A549 (cell line): ENCODE results near the gene ARHGAP25. TPM values are rescaled to one million over a fixed set of nuclear protein-coding genes. Genes with fewer than 3 reads are reported as not detected.

Source experiments
- ATAC-seq, 2 experiments: fragments of 200-7000 bp in 1 of 2; fragments of >200 bp in 1 of 2; cut with Nextera tagmentation in 1 of 2; cut with Tn5 transposase in 1 of 2; 3 replicates each; pipeline versions ENCODE4 v1.8.0 to v1.9.1; 2018 to 2020; ENCODE audit warnings: mild to moderate bottlenecking in 1 of 2, moderate library complexity in 1 of 2
- CTCF ChIA-PET: fragments of 300-600 bp; sonication (Branson Sonifier 250); formaldehyde crosslinking; extraction: SDS; loops from one replicate; lab custom pipeline; 2021; ENCODE audit warnings: antibody characterized with exemption, inconsistent platforms; lab: Yijun Ruan, JAX
- POLR2A ChIA-PET: fragments of 350-600 bp; formaldehyde crosslinking; extraction: SDS; loops from one replicate; lab custom pipeline; 2021; ENCODE audit warnings: antibody characterized with exemption, inconsistent platforms; lab: Yijun Ruan, JAX
- DNase-seq, 2 experiments: peaks; one replicate each; pipeline versions ENCODE4 v3.0.0 to v3.0.0-alpha.2; 2011 to 2016; ENCODE audit warnings: low read depth in 1 of 2, low spot score in 1 of 2
- FAIRE-seq: peaks from 2 replicates; lab custom pipeline; 2011; peaks lifted over from hg19 to GRCh38; lab: Jason Lieb, UNC
- H3K27ac ChIP-seq, 2 experiments: fragments of >200 bp; sonication (Bioruptor Twin); formaldehyde crosslinking; 3 replicates each; pipeline ENCODE4 v1.5.1; 2016 to 2017
- H3K4me1 ChIP-seq: fragments of >200 bp; sonication (Bioruptor Twin); formaldehyde crosslinking; 3 replicates; pipeline ENCODE4 v1.6.1; 2016
- H3K4me2 ChIP-seq: fragments of >200 bp; sonication (Bioruptor Twin); formaldehyde crosslinking; 3 replicates; pipeline ENCODE4 v1.6.1; 2016
- H3K4me3 ChIP-seq: fragments of >200 bp; sonication (Bioruptor Twin); formaldehyde crosslinking; 3 replicates; pipeline ENCODE4 v1.5.1; 2016
- H3K9me3 ChIP-seq: fragments of >200 bp; sonication (Bioruptor Twin); formaldehyde crosslinking; 3 replicates; pipeline ENCODE4 v1.6.1; 2016
- CEBPB ChIP-seq, 2 experiments: fragments of >200 bp in 1 of 2; sonication (Bioruptor Twin) in 1 of 2; formaldehyde crosslinking in 1 of 2; IDR thresholded peaks; 2 replicates each; pipeline ENCODE4 v1.6.1; 2012 to 2016
- CHD4 ChIP-seq: fragments of 200-600 bp; sonication (generic); IDR thresholded peaks from 2 replicates; pipeline ENCODE4 v1.6.1; 2016; ENCODE audit warnings: antibody characterized with exemption, mild to moderate bottlenecking, borderline replicate concordance
- EHMT2 ChIP-seq: fragments of 200-600 bp; sonication (generic); IDR thresholded peaks from 2 replicates; pipeline ENCODE4 v1.6.1; 2016; ENCODE audit warnings: antibody characterized with exemption, low read depth, mild to moderate bottlenecking, moderate library complexity
- ESRRA ChIP-seq: fragments of 150-350 bp; IDR thresholded peaks from 2 replicates; pipeline ENCODE4 v1.6.1; 2014; ENCODE audit warnings: mild to moderate bottlenecking, low read length, borderline replicate concordance
- FOSB ChIP-seq: fragments of 250-450 bp; sonication (Bioruptor Pico); IDR thresholded peaks from 2 replicates; pipeline ENCODE4 v1.5.0; 2020; ENCODE audit warnings: mild to moderate bottlenecking, moderate library complexity
- FOXS1 ChIP-seq: fragments of 250-450 bp; sonication (Bioruptor Pico); IDR thresholded peaks from 2 replicates; pipeline ENCODE4 v1.5.0; 2020; ENCODE audit warnings: mild to moderate bottlenecking, moderate library complexity
- HOXA7 ChIP-seq: fragments of 250-450 bp; sonication (Bioruptor Pico); IDR thresholded peaks from 2 replicates; pipeline ENCODE4 v1.5.0; 2020; ENCODE audit warnings: mild to moderate bottlenecking, moderate library complexity
- KDM5A ChIP-seq: fragments of 200-600 bp; sonication (generic); IDR thresholded peaks from 2 replicates; pipeline ENCODE4 v1.6.1; 2016; ENCODE audit warnings: antibody characterized with exemption, mild to moderate bottlenecking
- NR3C1 ChIP-seq: fragments of >200 bp; sonication (Bioruptor Twin); formaldehyde crosslinking; IDR thresholded peaks from 3 replicates; pipeline ENCODE4 v1.6.1; 2017
- POLR2AphosphoS2 ChIP-seq: conservative IDR thresholded peaks from 2 replicates; pipeline ENCODE4 v1.6.1; 2012; ENCODE audit warnings: low read length, improper control_type of control experiment, inconsistent platforms
- RCOR1 ChIP-seq: fragments of 150-350 bp; IDR thresholded peaks from 2 replicates; pipeline ENCODE4 v1.6.1; 2014; ENCODE audit warnings: antibody characterized with exemption, low read length, low read depth
- TP53 ChIP-seq: fragments of 250-450 bp; sonication (Bioruptor Pico); IDR thresholded peaks from 2 replicates; pipeline ENCODE4 v1.5.0; 2021; ENCODE audit warnings: mild to moderate bottlenecking, moderate library complexity
- ZNF302 ChIP-seq: fragments of 250-450 bp; sonication (Bioruptor Pico); IDR thresholded peaks from 2 replicates; pipeline ENCODE4 v1.9.0; 2021; ENCODE audit warnings: inconsistent platforms, mild to moderate bottlenecking, moderate library complexity
- WGBS: methylation state at CpG from one replicate; pipeline ENCODE4 v1.1.6; 2017; ENCODE audit errors: missing lambda C conversion rate; 5-methylcytosine and 5-hydroxymethylcytosine counted together
- polyA plus RNA-seq, 4 experiments: library from polyadenylated mRNA; depleted of rRNA in 3 of 4; stranded (reverse); fragments of >200 nt; fragmentation: RNase III in 1 of 4; extraction: RNeasy Plus Mini Kit Qiagen cat#74134 plus additional on column Dnase treatment in 1 of 4; gene quantifications; 2 replicates in 3 of 4; 3 replicates in 1 of 4; pipeline ENCODE4 v1.2.3, GENCODE V29; 2011 to 2017
- TF ChIP-seq, protein P1 (sequence below): fragments of >200 bp; sonication (Bioruptor Twin); formaldehyde crosslinking; IDR thresholded peaks from 3 replicates; pipeline ENCODE4 v1.5.1; 2016
- TF ChIP-seq, protein P2 (sequence below): fragments of >200 bp; sonication (Bioruptor Twin); formaldehyde crosslinking; IDR thresholded peaks from 3 replicates; pipeline ENCODE4 v1.6.1; 2016
- TF ChIP-seq, protein P3 (sequence below): fragments of 200-600 bp; sonication (generic); IDR thresholded peaks from 2 replicates; pipeline ENCODE4 v1.6.1; 2016; ENCODE audit warnings: antibody characterized with exemption, mild to moderate bottlenecking, moderate library complexity
- TF ChIP-seq, protein P4 (sequence below): IDR thresholded peaks from 2 replicates; pipeline ENCODE4 v1.6.1; 2012
- TF ChIP-seq, protein P5 (sequence below): IDR thresholded peaks from 2 replicates; pipeline ENCODE4 v1.6.1; 2012; ENCODE audit warnings: low read depth, borderline replicate concordance
- TF ChIP-seq, protein P6 (sequence below): fragments of 450-650 bp; IDR thresholded peaks from 2 replicates; pipeline ENCODE4 v1.6.1; 2014; ENCODE audit warnings: antibody characterized with exemption

Gene ARHGAP25
- polyA plus RNA-seq, 2 of the 4 experiments (the other 2 are of a cell fraction) = 0.50 to 2.4 TPM

DNA sequence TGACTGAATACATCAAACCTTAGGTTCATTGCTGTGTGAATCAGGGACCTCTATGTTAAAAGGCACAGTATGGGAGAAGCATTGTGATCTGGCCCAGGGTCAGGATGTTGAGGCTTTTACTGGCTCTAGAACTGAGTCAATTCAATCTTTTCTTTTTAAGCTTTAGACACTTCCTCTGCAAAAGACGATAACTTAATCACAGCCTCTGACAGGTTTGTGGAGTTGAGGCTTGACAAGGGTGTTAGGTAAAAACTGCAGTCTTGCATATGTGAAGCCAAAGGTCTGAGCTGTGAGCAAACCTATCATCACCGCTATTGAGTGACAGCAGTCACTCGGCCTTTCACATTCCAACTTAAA is 17.3 kb upstream of the ARHGAP25 start:
- Histone ChIP-seq H3K4me1 (peaks cover 4% of the 10 kb centered on the region; the same call in 1 of the 3 replicates), H3K4me2 (no peak overlapping the region), H3K4me3 (no peak overlapping the region), H3K9me3 (no peaks in the 10 kb centered on the region), H3K27ac (no peak overlapping the region)
- CTCF ChIA-PET = interaction anchor here (0.6 to 2.5 kb wide), 7 partner anchors 8 to 271 kb away, joined by 3 to 15 read pairs (median 3); no protein-coding TSS in a partner anchor
- ATAC-seq (no peak), DNase-seq (no peak), FAIRE-seq (no peak)
- no peak for TF ChIP-seq TP53
- no peak for TF ChIP-seq EHMT2
- TF ChIP-seq, protein P1, sequence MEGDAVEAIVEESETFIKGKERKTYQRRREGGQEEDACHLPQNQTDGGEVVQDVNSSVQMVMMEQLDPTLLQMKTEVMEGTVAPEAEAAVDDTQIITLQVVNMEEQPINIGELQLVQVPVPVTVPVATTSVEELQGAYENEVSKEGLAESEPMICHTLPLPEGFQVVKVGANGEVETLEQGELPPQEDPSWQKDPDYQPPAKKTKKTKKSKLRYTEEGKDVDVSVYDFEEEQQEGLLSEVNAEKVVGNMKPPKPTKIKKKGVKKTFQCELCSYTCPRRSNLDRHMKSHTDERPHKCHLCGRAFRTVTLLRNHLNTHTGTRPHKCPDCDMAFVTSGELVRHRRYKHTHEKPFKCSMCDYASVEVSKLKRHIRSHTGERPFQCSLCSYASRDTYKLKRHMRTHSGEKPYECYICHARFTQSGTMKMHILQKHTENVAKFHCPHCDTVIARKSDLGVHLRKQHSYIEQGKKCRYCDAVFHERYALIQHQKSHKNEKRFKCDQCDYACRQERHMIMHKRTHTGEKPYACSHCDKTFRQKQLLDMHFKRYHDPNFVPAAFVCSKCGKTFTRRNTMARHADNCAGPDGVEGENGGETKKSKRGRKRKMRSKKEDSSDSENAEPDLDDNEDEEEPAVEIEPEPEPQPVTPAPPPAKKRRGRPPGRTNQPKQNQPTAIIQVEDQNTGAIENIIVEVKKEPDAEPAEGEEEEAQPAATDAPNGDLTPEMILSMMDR = no peak
- TF ChIP-seq, protein P2, sequence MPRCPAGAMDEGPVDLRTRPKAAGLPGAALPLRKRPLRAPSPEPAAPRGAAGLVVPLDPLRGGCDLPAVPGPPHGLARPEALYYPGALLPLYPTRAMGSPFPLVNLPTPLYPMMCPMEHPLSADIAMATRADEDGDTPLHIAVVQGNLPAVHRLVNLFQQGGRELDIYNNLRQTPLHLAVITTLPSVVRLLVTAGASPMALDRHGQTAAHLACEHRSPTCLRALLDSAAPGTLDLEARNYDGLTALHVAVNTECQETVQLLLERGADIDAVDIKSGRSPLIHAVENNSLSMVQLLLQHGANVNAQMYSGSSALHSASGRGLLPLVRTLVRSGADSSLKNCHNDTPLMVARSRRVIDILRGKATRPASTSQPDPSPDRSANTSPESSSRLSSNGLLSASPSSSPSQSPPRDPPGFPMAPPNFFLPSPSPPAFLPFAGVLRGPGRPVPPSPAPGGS = no peak
- no peak for TF ChIP-seq CEBPB (IDR thresholded peaks at IDR 0.05)
- no peak for TF ChIP-seq NR3C1
- TF ChIP-seq, protein P3, sequence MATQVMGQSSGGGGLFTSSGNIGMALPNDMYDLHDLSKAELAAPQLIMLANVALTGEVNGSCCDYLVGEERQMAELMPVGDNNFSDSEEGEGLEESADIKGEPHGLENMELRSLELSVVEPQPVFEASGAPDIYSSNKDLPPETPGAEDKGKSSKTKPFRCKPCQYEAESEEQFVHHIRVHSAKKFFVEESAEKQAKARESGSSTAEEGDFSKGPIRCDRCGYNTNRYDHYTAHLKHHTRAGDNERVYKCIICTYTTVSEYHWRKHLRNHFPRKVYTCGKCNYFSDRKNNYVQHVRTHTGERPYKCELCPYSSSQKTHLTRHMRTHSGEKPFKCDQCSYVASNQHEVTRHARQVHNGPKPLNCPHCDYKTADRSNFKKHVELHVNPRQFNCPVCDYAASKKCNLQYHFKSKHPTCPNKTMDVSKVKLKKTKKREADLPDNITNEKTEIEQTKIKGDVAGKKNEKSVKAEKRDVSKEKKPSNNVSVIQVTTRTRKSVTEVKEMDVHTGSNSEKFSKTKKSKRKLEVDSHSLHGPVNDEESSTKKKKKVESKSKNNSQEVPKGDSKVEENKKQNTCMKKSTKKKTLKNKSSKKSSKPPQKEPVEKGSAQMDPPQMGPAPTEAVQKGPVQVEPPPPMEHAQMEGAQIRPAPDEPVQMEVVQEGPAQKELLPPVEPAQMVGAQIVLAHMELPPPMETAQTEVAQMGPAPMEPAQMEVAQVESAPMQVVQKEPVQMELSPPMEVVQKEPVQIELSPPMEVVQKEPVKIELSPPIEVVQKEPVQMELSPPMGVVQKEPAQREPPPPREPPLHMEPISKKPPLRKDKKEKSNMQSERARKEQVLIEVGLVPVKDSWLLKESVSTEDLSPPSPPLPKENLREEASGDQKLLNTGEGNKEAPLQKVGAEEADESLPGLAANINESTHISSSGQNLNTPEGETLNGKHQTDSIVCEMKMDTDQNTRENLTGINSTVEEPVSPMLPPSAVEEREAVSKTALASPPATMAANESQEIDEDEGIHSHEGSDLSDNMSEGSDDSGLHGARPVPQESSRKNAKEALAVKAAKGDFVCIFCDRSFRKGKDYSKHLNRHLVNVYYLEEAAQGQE = no peak
- no peak for TF ChIP-seq FOXS1
- TF ChIP-seq CHD4 = no peak
- TF ChIP-seq HOXA7 = no peak
- no peak for TF ChIP-seq POLR2AphosphoS2
- no peak for TF ChIP-seq ESRRA
- no peak for TF ChIP-seq ZNF302
- TF ChIP-seq, protein P4, sequence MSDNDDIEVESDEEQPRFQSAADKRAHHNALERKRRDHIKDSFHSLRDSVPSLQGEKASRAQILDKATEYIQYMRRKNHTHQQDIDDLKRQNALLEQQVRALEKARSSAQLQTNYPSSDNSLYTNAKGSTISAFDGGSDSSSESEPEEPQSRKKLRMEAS = no peak
- TF ChIP-seq, protein P5, sequence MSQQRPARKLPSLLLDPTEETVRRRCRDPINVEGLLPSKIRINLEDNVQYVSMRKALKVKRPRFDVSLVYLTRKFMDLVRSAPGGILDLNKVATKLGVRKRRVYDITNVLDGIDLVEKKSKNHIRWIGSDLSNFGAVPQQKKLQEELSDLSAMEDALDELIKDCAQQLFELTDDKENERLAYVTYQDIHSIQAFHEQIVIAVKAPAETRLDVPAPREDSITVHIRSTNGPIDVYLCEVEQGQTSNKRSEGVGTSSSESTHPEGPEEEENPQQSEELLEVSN = no peak
- no peak for TF ChIP-seq KDM5A
- TF ChIP-seq RCOR1 = no peak
- 64% methylated on average over 3 of the region's 3 CpGs for WGBS
- POLR2A ChIA-PET = no interaction called here

DNA sequence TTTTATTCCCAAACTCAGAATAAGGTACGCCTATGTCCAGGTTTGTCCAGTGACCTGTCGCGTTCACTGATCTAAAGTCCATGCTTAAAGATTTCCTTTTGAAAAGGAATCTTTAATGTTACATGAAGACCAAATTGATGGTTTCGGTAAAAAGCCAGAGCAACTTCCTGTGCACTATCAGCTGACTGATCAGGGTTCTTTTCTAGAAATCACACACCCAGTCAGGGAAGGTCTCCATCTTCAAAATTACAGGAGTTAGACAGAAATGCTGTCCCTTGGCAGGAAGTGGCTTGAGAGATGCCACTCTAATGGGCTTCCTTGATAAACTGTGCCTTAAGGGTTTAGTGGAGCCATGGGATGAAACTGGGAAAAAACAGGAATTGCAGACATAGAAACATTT is 14.7 kb upstream of the ARHGAP25 start:
- 88% methylated on average over 4 of the region's 4 CpGs for WGBS
- DNase-seq (no peak), FAIRE-seq (no peak), ATAC-seq (no peak)
- CTCF ChIA-PET = interaction anchor here (4.0 to 7.0 kb wide), 2 partner anchors 31 to 205 kb away, joined by 17 to 31 read pairs; no protein-coding TSS in a partner anchor
- no peak overlapping the region for H3K4me3 ChIP-seq
- POLR2A ChIA-PET = no interaction called here
- H3K4me1 ChIP-seq = peaks cover 4% of the 10 kb centered on the region; the same call in 1 of the 3 replicates
- H3K4me2 ChIP-seq = no peak overlapping the region
- H3K9me3 ChIP-seq = no peaks in the 10 kb centered on the region
- H3K27ac ChIP-seq = no peak overlapping the region
- TF ChIP-seq FOSB (CRISPR knock-in tag) (no peak), ZNF302 (no peak)
- TF ChIP-seq, protein P6, sequence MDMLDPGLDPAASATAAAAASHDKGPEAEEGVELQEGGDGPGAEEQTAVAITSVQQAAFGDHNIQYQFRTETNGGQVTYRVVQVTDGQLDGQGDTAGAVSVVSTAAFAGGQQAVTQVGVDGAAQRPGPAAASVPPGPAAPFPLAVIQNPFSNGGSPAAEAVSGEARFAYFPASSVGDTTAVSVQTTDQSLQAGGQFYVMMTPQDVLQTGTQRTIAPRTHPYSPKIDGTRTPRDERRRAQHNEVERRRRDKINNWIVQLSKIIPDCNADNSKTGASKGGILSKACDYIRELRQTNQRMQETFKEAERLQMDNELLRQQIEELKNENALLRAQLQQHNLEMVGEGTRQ = no peak
